Measurements from ENCODE around the gene PIM3. TPM values are rescaled to one million over a fixed set of nuclear protein-coding genes. Genes with fewer than 3 reads are reported as not detected.

Gene PIM3
- polyA plus RNA-seq, 1 of the 3 experiments (the other 2 are of a cell fraction), result 15.3 TPM

- no peaks in the 10 kb centered on the region for H3K79me2 ChIP-seq (ENCODE audit: insufficient read depth)
- peaks cover 6% of the 10 kb centered on the region for H3F3A ChIP-seq (replicated peaks; ENCODE audit: insufficient read depth)
- H3K4me1 ChIP-seq (ENCODE audit: control insufficient read depth in 1 of 2, insufficient read depth in 2 of 2, low read depth in 1 of 2, low read length in 1 of 2), result peaks cover 3 to 4% of the 10 kb centered on the region in 2 experiments; a peak in 1 of 4 replicates
- H3K9me2 ChIP-seq, result no peaks in the 10 kb centered on the region
- H3K9ac ChIP-seq, result no peak overlapping the region
- WGBS (ENCODE audit: low lambda C conversion rate), result 66% methylated on average over 5 of the region's 5 CpGs
- no peak overlapping the region for H3K4me2 ChIP-seq
- H3K36me3 ChIP-seq (replicated peaks in 1 of 2; ENCODE audit: control insufficient read depth in 1 of 2, insufficient read depth in 2 of 2, low read length in 1 of 2), result no peaks in the 10 kb centered on the region
- no peak for DNase-seq
- H3K4me3 ChIP-seq (ENCODE audit: low read depth in 2 of 2, low read length in 1 of 2), result no peak overlapping the region
- no peak overlapping the region for H2AFZ ChIP-seq (ENCODE audit: low read depth)
- no peaks in the 10 kb centered on the region for H3K9me3 ChIP-seq
- TF ChIP-seq FOSL2 (IDR thresholded peaks at IDR 0.05; ENCODE audit: borderline replicate concordance, low read depth) (no peak), MEF2A (IDR thresholded peaks at IDR 0.05; ENCODE audit: borderline replicate concordance, low read depth) (no peak), GABPA (IDR thresholded peaks at IDR 0.05; ENCODE audit: low read depth) (no peak), MAX (IDR thresholded peaks at IDR 0.05; ENCODE audit: low read depth) (no peak), TAF1 (IDR thresholded peaks at IDR 0.05; ENCODE audit: borderline replicate concordance, low read depth, low read length) (no peak), CHD2 (IDR thresholded peaks at IDR 0.05; ENCODE audit: low read length, partially characterized antibody) (no peak), NRF1 (IDR thresholded peaks at IDR 0.05; ENCODE audit: low read depth, low read length) (no peak), MXI1 (IDR thresholded peaks at IDR 0.05; ENCODE audit: low read depth, low read length) (no peak), RFX5 (IDR thresholded peaks at IDR 0.05; ENCODE audit: low read length) (no peak), RCOR1 (IDR thresholded peaks at IDR 0.05; ENCODE audit: low read length) (no peak), SIN3A (IDR thresholded peaks at IDR 0.05; ENCODE audit: borderline replicate concordance, low read depth, low read length) (no peak), USF2 (IDR thresholded peaks at IDR 0.05; ENCODE audit: borderline replicate concordance, low read depth, low read length) (no peak), EP300 (IDR thresholded peaks at IDR 0.05; ENCODE audit: borderline replicate concordance in 1 of 2, low read depth in 1 of 2, low read length in 1 of 2) (no peak), JUND (IDR thresholded peaks at IDR 0.05) (no peak), FOXJ3 (CRISPR knock-in tag; IDR thresholded peaks at IDR 0.05) (no peak), GATA2 (CRISPR knock-in tag; IDR thresholded peaks at IDR 0.05) (no peak), FOXM1 (IDR thresholded peaks at IDR 0.05; ENCODE audit: low read depth) (no peak)
- POLR2A ChIA-PET, result no interaction called here
- H3K27me3 ChIP-seq (ENCODE audit: insufficient read depth), result no peaks in the 10 kb centered on the region
- H4K20me1 ChIP-seq (ENCODE audit: insufficient read depth), result no peaks in the 10 kb centered on the region
- CTCF ChIA-PET, result no interaction called here
- H3K27ac ChIP-seq (ENCODE audit: low read depth in 2 of 2, low read length in 1 of 2), result no peak overlapping the region
These were observed 12.7 kb downstream of the PIM3 start for GRCh38 chr22:49973018-49973961.
